ENCODE data around the gene PLXNA3. TPM values are rescaled to one million over a fixed set of nuclear protein-coding genes. Genes with fewer than 3 reads are reported as not detected.

PLXNA3 gene
- total RNA-seq, 1 donor from 2014 or later = 16.7 TPM

DNA sequence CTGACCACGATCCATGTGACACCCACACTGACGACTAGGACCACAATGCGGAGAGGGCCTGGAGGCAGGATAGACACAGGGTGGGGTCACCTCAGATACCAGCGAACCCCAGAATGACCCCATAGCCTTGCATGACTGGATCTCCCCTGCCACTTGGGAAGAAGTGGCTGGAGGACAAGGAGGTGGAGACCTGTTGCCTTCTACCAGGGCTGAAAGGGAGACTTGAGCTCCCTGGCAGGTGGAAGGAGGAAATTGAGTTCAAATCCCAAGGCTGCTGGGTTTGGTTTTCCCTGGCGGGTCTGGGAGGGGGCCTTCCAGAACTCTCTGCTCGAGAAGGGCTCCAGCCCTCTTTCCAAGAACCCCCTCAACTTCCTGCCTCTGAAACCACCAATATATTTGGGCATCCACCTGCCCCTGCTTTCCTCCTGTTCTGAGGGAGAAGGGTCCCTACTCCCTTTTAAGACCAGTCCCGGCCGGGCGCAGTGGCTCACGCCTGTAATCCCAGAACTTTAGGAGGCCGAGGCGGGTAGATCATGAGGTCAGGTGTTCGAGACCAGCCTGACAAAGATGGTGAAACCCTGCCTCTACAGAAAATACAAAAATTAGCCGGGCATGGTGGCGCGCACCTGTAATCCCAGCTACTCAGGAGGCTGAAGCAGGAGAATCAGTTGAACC, 54.9 kb downstream of the PLXNA3 start:
- TF ChIP-seq, protein P1, sequence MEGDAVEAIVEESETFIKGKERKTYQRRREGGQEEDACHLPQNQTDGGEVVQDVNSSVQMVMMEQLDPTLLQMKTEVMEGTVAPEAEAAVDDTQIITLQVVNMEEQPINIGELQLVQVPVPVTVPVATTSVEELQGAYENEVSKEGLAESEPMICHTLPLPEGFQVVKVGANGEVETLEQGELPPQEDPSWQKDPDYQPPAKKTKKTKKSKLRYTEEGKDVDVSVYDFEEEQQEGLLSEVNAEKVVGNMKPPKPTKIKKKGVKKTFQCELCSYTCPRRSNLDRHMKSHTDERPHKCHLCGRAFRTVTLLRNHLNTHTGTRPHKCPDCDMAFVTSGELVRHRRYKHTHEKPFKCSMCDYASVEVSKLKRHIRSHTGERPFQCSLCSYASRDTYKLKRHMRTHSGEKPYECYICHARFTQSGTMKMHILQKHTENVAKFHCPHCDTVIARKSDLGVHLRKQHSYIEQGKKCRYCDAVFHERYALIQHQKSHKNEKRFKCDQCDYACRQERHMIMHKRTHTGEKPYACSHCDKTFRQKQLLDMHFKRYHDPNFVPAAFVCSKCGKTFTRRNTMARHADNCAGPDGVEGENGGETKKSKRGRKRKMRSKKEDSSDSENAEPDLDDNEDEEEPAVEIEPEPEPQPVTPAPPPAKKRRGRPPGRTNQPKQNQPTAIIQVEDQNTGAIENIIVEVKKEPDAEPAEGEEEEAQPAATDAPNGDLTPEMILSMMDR (IDR thresholded peaks at IDR 0.05; ENCODE audit: insufficient read depth, low read length, poor library complexity, severe bottlenecking) = no peak
- H3K36me3 ChIP-seq (ENCODE audit: control insufficient read depth, insufficient read depth, low read length) = no peaks in the 10 kb centered on the region
- no peak overlapping the region for H3K4me3 ChIP-seq (ENCODE audit: low read depth, low read length)
- H3K27me3 ChIP-seq (ENCODE audit: control insufficient read depth, insufficient read depth, low read length) = no peaks in the 10 kb centered on the region
- DNase-seq (ENCODE audit: low read depth) = no peak

DNA sequence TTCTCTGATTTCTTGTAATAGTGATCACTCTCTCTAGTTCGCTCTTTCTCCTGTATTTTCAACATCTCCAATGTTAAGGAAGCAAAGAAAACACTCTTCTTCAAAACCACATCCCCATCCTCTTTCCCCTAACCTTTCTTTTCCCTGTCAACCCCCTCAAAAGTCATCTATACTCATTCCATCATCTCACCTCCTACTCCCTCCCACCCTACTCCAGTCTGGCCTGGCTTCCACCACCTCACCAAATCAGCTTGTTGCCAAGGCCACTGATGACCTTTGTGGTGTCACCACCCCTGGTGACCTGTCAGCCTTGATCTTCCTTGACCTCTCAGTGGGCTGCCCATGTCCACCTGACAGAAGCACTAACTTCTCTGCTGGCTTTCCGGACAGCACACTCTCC, 55.6 kb downstream of the PLXNA3 start:
- TF ChIP-seq, protein P1 (IDR thresholded peaks at IDR 0.05; ENCODE audit: insufficient read depth, low read length, poor library complexity, severe bottlenecking) = no peak
- DNase-seq (ENCODE audit: low read depth) = no peak
- no peaks in the 10 kb centered on the region for H3K27me3 ChIP-seq (ENCODE audit: control insufficient read depth, insufficient read depth, low read length)
- H3K36me3 ChIP-seq (ENCODE audit: control insufficient read depth, insufficient read depth, low read length) = no peaks in the 10 kb centered on the region
- no peak overlapping the region for H3K4me3 ChIP-seq (ENCODE audit: low read depth, low read length)

DNA sequence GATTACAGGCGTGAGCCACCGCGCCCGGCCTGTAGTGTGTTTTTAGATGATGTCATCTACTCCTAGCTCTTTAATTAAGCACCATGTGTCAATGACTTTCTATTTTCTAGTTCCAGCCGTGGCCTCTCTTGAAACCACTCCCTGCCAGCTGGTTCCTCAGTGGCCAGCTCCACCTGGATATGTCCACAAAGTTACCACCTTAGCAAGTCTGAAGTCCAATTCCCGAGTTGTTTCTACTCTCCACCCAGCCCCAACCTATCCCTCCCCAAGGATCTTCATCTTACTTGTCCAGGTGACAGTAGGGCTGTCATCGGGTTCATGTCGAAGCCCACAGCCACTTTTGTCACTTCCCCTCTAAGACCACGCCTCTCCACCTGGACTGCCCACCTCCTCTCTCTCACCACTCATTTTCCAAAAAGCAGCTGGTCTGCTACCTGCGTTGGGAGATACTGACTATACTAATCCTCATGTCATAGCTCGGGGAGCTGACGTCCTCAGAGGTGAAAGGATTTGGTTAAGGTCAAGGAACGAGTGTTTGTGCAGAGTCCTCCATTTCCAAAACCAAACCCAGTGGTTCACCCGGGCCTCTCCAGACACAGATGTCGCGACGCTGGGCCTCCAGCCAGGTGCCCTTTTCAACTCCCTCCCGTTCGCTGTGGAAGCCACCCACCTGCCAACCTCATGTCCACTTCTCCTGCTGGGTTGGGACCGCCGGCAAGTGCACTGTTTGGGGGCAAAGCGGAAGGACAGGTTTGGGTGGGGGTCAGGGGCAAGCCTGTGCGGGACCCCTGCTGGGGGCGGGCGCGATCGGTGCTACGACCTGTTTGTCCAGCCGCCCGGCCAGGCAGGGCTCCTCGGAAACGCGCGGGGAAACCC, 57.2 kb downstream of the PLXNA3 start:
- no peak for DNase-seq (ENCODE audit: low read depth)
- TF ChIP-seq, protein P1 (IDR thresholded peaks at IDR 0.05; ENCODE audit: insufficient read depth, low read length, poor library complexity, severe bottlenecking) = no peak
- Histone ChIP-seq H3K27me3 (ENCODE audit: control insufficient read depth, insufficient read depth, low read length) (no peaks in the 10 kb centered on the region), H3K36me3 (ENCODE audit: control insufficient read depth, insufficient read depth, low read length) (no peaks in the 10 kb centered on the region), H3K4me3 (ENCODE audit: low read depth, low read length) (peak overlapping the region; percentile 71)

DNA sequence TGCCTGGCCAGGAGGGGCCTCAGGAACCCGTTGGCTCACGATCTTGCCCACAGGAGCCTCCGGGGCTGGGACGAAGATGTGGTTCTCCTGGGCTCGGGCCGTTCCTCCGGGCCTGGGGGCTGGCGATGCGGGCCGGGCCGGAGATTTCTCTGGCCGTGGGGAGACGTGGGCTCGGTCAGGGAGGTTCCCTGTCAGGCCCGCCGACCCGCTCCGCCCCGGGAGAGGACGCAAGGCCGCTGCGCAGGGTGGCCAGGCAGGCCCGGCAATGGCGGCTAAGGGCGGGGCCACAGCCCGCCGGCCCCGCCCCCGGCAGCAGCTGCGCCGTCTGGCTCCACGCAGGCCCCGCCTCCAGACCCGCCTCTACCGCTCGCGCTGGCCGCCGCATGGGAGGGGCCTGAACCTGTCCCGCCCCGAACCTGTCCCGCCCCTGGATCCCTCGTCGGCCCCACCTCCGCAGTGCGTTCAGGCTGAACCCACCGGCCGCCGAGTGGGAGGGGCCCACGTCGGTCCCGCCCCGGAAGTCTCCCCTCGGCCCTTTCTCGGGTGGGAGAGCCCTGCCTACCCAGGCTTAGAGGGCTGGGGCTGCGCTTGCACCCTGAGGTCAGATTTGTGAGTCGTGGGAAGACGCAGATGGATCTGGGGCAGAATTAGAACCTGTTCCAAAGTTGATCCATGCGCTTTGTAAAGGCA, 58.0 kb downstream of the PLXNA3 start, which contains the start of gene FAM3A:
FAM3A (minus strand) TSS at position 267 of the 690 bp plus-strand sequence. CDS start 460 bp downstream, outside the sequence.
- no peak for DNase-seq (ENCODE audit: low read depth)
- H3K27me3 ChIP-seq (ENCODE audit: control insufficient read depth, insufficient read depth, low read length) = no peaks in the 10 kb centered on the region
- H3K36me3 ChIP-seq (ENCODE audit: control insufficient read depth, insufficient read depth, low read length) = no peaks in the 10 kb centered on the region
- peak within 1 kb of the TSS; percentile 71 for H3K4me3 ChIP-seq (ENCODE audit: low read depth, low read length)
- TF ChIP-seq, protein P1 (IDR thresholded peaks at IDR 0.05; ENCODE audit: insufficient read depth, low read length, poor library complexity, severe bottlenecking) = no peak

DNA sequence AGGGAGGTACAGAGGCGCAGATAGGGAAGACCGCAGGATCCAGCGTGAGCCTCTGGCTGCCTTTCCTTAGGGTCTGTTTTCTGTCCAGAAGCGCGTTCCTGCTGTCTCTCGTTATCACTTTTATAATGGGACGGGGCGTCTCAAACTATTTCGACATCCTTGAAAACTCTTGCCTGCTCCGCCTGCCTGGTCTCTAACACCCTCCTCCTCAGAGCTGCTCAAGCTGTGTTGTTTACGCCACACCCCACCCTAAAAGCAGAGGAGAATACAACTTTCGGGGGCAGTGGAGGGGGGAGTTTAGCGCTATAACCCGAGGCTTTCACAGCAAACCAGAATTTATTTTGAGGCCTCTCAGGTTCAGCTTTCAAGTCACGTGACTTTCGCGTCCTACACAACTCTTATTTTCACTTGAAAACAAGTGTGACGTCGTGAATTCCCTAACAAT, 58.6 kb downstream of the PLXNA3 start:
- no peak for DNase-seq (ENCODE audit: low read depth)
- TF ChIP-seq, protein P1 (IDR thresholded peaks at IDR 0.05; ENCODE audit: insufficient read depth, low read length, poor library complexity, severe bottlenecking) = no peak
- H3K27me3 ChIP-seq (ENCODE audit: control insufficient read depth, insufficient read depth, low read length) = no peaks in the 10 kb centered on the region
- peak overlapping the region; percentile 32 for H3K4me3 ChIP-seq (ENCODE audit: low read depth, low read length)
- no peaks in the 10 kb centered on the region for H3K36me3 ChIP-seq (ENCODE audit: control insufficient read depth, insufficient read depth, low read length)
